Globus pallidus (tissue), 1 donor: ENCODE data around the gene SLC24A3.

ENCODE experiments used
- DNase-seq: peaks from one replicate; pipeline ENCODE4 v3.0.0-alpha.2; 2015; ENCODE audit warnings: low spot score

SLC24A3 gene

DNA sequence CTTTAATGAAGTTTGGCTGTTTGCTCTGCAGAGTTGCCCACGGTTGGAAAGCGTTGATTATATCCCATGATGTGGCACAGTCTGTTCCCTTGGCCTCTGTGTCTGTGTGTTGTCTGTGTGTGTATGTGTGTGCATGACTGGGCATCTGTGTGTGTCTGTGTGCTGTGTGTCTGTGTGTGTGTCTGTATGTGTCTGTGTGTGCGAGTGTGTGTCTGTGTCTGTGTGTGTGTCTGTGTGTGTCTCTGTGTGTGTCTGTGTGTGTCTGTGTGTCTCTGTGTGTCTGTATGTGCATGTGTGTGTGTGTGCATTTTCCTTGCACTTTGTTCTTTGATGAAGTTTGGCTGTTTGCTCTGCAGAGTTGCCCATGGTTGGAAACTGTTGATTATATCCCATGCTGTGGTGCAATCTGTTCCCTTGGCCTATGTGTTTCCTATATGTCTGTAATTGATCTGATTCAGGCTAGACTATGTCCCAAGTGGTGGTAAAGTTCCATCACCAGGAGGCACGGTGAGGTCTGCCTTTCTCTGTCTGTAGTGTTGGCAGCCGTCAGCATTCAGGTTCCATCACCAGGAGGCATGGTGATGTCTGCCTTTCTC, 467.6 kb downstream of the SLC24A3 start:
- no peak for DNase-seq

DNA sequence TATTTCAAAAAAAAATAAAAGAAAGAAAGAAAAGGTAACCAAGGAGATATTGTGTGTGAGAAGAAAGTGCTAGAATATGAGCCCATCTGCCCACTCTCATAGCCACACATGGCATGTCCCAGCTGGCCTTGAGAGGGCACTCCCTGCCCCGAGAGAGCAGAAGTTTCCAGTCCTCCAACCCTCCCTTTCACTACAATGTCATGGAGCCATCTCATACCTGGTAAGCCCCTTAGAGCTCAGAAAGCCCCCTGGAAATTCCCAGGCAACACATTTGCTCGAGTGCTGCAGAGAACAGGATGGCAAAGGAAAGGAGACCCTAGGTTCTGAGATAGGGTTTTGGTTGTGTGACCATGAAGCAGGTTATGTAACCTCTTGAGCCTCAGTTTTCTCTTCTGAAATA, 469.8 kb downstream of the SLC24A3 start:
- no peak for DNase-seq

DNA sequence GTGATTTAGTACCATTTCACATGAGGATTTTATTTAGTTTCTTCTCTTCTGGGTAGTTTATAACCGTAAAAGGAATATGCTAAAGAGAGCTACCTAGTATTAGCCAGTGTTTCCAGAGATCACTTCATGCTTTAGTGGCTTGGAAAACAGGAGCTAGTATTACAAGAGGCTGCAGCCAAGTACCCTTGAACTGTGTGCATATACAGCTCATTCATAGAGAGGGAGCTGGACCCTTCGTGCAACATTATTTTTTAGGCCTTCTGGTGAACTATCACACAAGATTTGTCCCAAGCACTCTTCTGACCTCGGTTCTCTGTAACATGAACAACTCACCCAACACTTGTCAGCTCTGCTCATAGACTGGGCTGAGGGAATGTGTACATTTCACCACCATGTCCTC, 470.7 kb downstream of the SLC24A3 start:
- no peak for DNase-seq

DNA sequence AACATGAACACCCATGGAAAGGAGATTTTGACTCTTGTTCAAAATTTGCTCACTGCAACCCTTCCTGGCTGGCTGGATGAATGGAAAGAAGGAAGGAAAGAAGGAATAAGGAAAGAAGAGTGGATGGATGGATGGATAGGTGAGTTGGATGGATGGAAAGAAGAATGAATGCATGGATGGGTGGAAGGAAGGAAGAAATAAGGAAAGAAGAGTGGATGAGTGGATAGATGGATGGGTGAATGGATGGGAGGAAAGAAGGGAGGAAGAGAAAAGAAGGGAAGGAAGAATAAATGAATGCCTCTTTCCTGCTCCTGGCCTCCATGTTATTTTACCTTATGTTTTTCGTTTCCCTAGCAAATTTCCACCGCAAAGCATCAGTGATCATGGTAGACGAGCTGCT, 471.4 kb downstream of the SLC24A3 start:
- DNase-seq = no peak

DNA sequence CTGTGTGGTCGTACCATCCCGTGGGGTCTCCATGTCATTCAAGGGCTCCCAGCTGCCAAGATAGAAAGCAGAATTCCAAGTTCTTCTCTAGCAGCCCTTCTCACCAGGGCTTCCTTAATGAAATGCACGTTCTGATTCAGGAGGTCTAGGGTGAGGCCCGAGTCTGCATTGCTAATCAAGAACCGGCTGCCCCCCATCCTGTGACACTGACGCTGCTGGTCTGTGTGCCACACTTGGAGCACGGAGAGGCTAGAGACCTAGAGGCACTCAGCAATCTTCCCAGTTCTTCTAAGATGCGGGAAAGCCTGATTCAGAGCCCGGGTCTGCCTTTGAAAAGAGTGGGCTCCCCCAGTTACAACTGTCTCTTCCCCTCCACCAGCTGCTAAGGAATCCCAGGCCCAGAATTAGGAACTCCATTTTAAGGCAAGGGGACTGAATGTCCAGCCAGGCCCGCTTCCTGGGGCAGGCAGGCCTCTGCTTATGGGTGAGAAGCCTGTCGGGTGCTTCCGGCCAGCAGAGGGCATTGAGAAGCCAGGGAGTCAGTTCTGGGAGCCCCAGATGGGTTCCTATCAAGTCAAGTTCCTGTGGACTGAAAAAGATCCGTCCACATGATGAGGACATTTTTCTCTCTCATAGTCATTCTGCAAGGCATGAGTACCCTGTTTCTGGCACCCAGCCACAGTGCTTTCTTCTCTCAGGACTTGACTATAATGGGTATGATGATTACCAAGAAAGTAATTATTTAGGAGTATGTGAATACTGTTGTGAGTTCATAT, 475.8 kb downstream of the SLC24A3 start:
- DNase-seq = peak; percentile 80

DNA sequence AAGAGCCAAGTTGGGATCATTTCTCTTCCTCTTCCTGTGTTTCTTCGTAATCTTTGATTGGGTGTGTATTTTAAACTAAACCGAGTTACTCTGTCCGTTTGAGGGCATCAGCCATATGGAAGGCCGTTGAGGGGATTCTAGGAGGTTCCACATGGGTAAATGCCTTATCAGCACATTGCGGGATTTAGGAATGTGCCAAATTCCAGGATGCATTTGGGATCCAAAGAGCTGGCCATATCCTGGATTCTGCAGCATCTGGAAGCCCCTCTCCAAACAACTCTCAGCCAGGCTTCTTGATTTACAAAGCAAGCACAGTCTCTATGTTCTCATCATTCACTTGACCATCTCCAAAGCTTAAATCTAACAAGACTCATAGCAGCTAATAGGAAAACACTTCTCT, 478.0 kb downstream of the SLC24A3 start:
- DNase-seq = no peak

DNA sequence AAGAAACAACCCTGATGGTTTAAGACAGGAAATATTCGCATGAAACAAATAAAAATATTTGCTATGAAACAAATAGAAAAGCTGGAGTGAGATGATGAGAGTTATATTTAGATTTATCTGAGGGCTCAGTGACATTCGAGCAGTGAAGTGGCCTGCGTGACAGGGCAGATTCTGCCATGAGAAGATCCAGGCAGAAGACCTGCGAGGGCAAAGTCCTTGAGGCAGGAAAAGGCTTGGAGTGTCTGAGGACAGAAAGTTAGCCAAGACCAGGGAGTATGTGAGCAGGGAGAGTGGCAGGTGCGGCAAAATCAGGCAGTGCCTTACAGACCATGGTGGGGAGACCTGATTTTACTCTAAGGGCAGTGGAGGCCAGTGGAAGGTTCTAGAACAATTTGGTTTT, 478.7 kb downstream of the SLC24A3 start:
- no peak for DNase-seq

DNA sequence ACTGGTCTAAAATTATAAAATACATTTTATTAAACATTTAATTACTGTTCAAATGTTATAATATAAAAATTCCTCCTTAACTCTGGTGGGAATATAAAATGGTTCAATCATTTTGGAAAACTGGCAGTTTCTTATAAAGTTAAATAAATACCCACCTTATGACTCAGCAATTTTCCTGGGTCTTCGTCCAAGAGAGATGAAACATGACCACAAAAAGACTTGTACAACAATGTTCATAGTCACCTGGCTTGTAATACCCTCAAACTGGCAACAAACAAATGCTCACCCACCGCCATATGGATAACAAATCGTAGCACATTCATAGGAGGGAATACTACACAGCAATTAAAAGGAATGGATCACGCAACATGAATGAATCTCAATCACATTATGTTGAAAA, 479.7 kb downstream of the SLC24A3 start:
- no peak for DNase-seq

DNA sequence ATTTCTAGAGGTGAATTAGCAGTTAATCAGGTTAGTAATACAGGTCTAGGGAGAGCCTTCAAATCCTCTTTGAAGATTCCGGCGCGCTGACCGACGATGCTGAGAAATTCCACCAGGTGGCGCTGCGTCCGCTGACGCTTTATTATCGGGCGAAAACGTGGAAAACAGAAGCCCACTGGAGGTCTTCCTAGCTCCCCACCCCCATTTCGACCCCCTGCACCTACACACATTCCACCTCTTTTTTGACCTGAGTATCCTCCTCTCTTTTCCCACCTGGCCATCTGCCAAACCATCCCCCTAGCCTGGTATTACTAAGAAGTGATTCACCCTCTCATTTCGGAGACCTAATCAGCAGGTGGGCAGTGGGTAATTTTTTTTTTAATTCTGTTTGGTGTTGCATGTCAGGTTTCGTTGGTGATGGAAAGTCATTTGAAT, 480.3 kb downstream of the SLC24A3 start:
- DNase-seq = peak; percentile 26

DNA sequence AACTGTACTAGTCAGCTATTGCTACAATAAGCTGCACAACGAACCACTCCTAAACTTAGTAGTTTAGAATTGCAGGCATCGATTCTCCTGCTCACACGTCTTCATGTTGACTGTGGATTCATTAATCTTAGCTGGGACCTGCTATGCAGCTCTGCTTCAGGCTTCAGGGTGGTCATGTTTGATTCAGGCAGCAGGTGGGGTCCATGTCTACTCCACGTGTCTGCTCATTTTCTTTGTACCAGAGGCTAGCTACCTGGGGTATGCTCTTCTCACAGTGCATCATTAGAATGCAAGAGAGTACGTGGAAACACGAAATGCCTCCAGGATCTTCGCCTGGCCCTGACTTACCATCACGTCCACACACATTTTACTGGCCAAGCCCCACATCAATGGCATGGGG, 481.1 kb downstream of the SLC24A3 start:
- no peak for DNase-seq

DNA sequence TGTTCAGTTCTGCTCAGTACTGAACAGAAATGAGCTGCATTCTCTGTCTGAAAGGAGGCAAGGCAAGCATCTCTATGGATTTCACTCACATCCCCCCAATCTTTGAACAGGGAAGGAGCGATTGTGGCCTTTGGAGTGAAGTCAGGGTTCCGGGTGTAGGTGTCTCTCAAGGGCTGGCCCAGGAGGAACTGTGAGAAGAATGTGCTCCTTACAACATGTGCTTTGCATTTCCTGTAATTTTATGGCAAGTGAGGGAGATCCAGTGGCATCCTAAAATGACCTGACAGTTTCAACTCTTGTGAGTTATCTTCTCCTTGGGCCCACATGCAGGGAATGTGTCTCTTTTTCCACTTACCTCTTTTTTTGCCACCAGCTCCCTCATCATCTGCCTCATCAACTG, 482.6 kb downstream of the SLC24A3 start:
- DNase-seq = no peak

DNA sequence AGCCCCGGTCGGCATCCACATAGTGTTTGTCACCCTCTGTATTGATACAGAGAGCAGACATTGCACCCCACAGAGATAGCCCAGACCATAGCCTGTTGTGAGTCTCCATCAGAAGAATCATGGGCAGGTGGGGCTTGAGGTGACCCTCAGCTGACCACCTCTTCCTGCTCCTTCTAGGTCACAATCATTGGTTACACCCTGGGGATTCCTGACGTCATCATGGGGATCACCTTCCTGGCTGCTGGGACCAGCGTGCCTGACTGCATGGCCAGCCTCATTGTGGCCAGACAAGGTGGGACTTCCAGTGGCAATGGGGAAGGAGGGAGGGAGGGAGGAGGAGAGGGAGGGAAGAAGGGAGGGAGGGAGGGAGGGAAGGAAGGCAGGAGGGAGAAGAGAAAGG, 484.2 kb downstream of the SLC24A3 start:
- no peak for DNase-seq

DNA sequence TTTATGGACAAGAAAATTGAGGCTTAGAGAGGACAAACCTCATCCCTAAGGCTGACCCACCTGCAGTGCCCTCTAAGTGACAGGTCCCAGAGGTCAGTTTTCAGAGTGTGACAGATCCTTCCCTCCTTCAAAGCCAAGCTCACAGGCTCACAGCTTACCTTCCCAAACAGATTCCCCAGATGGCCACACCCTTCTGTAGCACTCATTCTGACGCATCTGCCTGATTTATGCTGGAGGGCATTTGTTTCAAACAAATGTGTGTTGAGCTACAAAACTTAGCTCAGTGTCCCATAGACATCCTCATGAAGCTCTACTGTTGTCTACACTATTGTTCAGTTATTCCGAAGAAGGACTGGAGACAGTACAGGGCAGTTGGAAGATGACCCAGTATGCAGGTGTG, 485.0 kb downstream of the SLC24A3 start:
- no peak for DNase-seq

DNA sequence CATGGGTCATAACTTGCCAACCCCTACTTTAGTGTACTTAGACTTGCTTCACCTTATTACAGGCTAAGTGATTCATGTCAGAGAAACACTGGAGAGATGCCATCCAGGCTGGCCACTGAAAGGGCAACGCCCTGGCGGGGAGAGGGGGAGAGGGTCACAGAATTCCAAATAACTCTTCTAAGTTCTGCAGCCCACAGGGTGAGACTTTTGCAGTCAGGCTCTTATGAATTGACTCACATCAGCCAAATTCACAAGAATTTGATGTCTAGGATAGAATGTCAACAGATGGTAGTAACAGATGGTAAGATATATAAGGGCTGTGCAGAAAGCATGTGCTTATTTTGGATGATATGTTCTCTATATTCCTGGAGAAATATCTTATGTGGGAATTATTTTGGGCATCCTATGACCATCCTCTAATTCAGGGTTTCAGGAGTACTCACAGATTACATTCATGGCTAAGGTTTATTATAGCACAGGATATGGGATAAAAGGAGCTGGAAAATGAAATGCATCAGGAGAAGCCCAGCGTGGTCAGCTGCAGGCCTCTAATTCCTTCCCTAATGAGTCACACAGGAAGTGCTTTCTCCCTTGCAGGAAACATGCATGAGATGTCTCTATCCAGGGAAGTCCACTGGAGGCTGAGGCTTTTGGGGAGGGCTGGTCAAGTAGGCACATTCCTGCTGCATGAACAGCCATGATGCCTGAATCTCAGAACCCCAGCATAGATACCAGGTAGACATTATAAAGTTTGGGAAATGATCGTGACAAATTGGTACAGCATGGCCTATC, 486.9 kb downstream of the SLC24A3 start:
- no peak for DNase-seq

DNA sequence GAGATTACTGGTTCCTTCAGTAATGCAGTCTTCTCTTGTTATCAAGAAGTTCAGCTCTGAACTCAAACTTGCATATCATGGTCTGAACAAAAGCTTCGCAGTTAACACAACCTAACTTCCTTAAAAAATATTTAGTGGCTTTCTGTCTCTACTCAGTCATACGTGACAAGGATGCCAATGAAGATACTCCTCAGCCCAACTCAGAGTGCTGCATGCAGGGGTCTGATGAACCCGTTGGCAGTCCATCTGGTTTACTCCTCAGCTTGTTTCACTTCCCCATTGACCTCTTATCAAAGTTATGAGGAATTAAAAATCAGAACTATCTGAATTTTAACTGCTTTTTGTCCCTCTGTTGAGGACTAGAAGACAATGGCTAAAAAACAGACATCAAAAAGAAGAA, 489.0 kb downstream of the SLC24A3 start:
- DNase-seq = peak; percentile 16

DNA sequence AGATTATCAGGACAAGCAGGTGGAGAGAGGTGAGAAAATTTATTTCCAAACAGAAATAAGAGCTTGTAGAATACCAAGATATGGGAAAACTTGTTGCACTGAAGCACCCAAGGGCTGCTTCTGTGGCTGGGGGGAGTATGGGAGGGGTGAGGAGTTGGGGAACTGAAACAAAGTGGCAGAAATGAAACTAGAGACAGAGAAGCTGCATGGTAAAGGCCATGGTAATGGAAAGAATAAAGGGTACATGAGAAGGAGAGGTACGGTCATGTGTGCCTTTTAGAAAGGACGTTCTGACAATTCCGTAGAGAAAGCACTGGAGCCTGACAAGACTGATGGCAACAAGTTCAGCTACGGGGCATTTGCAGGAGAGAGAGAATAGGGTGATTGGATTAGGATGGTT, 494.0 kb downstream of the SLC24A3 start:
- DNase-seq = peak; percentile 37

DNA sequence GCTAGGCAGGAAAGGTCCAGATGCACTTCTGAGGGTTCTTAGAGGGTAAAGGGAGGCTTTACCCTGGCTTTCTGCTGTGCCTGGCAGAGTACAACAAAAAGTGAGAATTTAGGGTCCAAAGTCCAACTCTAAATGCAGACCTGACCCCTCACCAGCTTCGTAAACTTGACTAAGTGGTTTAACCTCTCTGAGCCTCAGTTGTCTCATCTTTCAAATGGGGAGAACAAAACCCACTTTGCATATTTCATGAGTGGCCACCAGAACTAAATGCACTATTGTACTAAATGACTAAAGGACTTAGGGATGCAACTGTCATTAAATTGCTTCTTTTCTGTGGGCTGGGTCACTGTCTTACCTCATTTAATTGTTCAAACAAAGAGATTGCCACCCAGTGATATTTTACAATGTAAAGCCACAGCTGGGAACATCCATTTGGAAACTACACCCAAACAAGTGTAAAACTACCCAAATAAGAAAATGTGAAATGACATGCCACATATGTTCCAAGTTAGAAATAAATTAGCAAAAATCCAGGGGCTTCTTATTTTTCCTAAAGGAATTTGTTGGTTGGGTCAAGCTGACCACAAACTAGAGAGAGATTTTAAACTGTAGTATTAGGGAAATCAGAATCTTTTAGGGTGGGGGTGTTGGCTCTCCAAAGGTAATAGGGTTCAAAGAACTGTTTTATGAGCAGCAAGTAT, 497.3 kb downstream of the SLC24A3 start:
- DNase-seq = no peak

DNA sequence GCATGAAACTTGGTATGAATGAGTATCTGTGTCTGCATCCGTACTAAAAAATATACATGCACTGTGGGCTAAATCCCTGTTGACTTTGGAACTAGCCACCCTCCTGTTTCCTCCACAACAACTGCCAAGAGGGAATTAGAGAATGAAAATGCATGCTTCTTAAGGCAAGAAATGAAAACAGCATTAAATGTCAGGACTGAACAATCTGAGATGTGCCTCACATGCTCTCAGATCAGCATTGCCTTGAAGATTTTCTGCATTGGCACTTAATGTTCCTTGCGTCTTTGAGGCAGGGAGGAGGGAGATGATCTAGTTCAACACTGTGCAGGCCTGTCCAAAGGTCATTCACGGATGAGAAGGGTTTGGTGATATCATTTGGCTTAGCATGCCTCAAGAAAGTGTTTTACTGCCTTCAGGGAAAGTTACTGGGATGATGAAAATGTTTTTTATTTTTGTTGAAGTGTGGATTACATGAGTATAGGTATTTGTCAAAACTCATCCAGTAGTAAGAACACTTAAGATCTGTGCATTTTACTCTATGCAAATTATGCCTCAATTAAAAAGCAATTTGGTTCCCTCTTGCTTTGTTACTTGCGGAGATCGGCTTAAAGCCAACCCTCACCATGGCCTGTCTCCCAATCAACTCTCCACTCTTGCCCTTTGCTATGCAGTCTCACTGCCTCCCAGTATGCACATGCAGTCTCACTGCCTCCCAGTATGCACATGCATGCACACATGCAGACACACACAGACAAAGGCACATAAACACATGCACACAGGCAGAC, 498.1 kb downstream of the SLC24A3 start:
- no peak for DNase-seq

DNA sequence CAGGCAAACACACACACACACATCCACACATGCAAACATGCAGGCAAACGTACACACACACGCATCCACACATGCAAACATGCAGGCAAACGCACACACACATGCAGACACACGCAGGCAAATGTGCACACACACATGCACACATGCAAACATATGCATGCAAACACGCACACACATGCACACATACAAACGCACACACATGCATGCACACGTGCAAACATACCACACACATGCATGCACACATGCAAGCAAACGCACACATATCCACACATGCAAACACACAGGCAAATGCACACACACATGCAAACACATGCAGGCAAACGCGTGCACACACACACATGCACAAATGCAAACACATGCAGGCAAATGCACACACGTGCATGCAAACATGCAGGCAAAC, 498.7 kb downstream of the SLC24A3 start:
- DNase-seq = no peak

DNA sequence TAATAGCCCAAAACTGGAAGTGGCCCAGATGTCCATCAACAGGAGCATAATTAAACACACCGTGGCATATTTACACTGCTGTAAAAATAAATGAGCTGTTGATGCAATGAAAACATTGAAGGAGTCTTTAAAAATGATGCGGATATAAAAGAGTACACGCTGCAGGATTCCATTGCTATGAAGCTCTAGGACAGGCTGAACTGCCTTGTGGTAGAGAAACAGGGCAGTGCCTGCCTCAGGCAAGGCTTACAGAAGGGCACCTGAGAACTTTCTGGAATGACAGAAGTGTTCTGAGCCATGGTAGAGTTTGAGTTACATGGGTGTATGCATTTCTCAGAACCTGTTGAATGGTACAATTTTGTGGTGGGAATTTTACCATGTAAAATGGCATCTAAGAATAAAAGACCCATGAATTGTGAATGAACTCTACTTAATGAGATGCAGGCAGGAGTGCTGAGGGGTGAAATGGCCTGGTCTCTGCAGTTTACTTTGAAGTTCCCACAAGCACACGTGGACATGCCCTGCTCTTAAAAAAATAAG, 500.3 kb downstream of the SLC24A3 start:
- DNase-seq = no peak

DNA sequence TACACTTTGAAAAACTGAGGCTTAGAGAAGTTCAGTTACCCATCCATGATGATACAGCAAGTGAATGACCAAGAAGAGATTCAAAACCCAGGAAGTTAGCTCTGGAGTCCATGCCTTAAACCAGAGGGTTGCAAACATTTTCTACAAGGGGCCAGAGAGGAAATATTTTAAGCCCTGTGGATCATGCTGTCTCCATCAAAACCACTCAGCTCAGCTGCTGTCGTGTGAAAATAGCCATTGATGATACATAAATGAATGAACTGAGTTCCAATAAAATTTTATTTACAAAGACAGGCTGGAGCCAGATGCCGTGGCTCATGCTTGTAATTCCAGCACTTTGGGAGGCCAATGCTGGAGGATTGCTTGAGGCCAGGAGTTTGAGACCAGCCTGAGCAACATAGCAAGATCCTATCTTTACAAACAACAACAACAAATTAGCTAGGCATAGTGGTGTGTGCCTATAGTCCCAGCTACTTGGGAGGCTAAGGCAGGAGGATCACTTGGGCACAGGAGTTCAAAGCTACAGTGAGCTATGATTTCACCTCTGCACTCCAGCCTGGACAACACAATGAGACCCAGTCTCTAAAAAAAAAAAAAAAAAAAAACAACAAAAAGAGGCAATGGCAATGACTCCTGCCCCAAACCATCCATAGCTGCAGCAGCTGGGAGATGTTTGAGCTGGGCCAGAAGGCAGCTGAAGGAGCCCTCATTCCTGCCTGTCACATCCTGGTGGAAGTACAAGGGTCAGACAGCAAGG, 501.6 kb downstream of the SLC24A3 start:
- no peak for DNase-seq
